Mucosa of descending colon (tissue), 3 donors: Measurements from ENCODE around the gene DNM3. TPM values are rescaled to one million over a fixed set of nuclear protein-coding genes. Genes with fewer than 3 reads are reported as not detected.

Experiments used
- ATAC-seq: fragments of 200-7000 bp; cut with Tn5 transposase; one replicate; pipeline ENCODE4 v1.9.1; 2020; ENCODE audit warnings: mild to moderate bottlenecking, moderate library complexity
- DNase-seq, 3 donors: peaks; one replicate each; pipeline ENCODE4 v3.0.0-alpha.2; 2020
- H3K36me3 ChIP-seq: fragments of 200-600 bp; one replicate; pipeline ENCODE4 v1.8.0; 2021; ENCODE audit warnings: low read depth, mild to moderate bottlenecking
- H3K4me1 ChIP-seq: fragments of 200-600 bp; one replicate; pipeline ENCODE4 v1.8.0; 2021; ENCODE audit warnings: low read depth, mild to moderate bottlenecking
- H3K4me3 ChIP-seq: fragments of 200-600 bp; one replicate; pipeline ENCODE4 v1.8.0; 2021; ENCODE audit warnings: mild to moderate bottlenecking
- H3K9me3 ChIP-seq: fragments of 200-600 bp; one replicate; pipeline ENCODE4 v1.8.0; 2021; ENCODE audit warnings: mild to moderate bottlenecking
- CTCF ChIP-seq: fragments of 200-600 bp; IDR thresholded peaks from one replicate; pipeline ENCODE4 v1.8.0; 2022; ENCODE audit warnings: antibody characterized with exemption, mild to moderate bottlenecking
- intact Hi-C, 2 donors: fragments of 100-400 bp; cut with DNase I in 1 of 2; cut with micrococcal nuclease in 1 of 2; formaldehyde crosslinking; loops; one replicate each; pipeline versions ENCODE4 v1.11.0 to v1.11.1; 2022; cut with DNase I, micrococcal nuclease
- microRNA-seq: library from miRNA; unstranded; fragments of <30 nt; microRNA quantifications from one replicate; pipeline ENCODE4, GENCODE V29; 2019
- total RNA-seq, 3 donors: library from RNA; stranded (reverse); fragmentation: NEBNext Ultra II Directional in 2 of 3; extraction: Animal tissue kit (Norgen Biotek cat#: 25700) in 2 of 3; gene quantifications; one replicate each; pipeline versions ENCODE4 v1.2.1 to v1.2.4, GENCODE V29; 2021 to 2023
- donor health status: DM: no; HTN: no; CAD: no; lungs with moderate emphysema.
- donor health status: DM: no; HTN: no; CAD: no.
- donor health status: DM: no; HTN: yes; CAD: no.

Gene DNM3
- total RNA-seq, 3 donors from 2014 or later: 1.4 to 6.4 (median 2.1) TPM

DNA sequence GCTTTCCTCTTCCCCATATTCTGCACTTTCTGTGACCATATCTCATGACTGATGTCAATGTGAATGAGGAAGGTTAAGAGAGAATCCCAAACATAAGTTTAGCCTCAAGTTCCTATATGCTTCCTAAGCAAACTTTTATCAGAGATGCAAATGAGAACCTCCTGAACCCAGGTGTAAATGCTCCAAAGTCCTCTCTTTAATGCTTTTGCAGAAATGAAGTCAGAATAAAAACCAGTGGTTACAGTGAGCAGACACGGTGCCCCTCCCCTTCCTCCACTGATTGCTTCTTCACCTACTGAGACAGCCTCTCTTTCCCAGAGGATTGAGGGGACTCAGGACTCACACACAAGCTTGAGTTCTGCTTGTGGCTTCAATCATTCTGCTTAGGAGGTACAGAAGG is 614.2 kb downstream of the DNM3 start:
- H3K9me3 ChIP-seq: no peaks in the 10 kb centered on the region
- DNase-seq (no peak), ATAC-seq (no peak)
- intact Hi-C loops: loop anchor here (10.0 kb wide), 2 partner anchors 249 to 259 kb away; no protein-coding TSS in a partner anchor
- H3K4me1 ChIP-seq: peaks cover 9% of the 10 kb centered on the region
- TF ChIP-seq CTCF: no peak
- no peaks in the 10 kb centered on the region for H3K36me3 ChIP-seq
- no peak overlapping the region for H3K4me3 ChIP-seq

DNA sequence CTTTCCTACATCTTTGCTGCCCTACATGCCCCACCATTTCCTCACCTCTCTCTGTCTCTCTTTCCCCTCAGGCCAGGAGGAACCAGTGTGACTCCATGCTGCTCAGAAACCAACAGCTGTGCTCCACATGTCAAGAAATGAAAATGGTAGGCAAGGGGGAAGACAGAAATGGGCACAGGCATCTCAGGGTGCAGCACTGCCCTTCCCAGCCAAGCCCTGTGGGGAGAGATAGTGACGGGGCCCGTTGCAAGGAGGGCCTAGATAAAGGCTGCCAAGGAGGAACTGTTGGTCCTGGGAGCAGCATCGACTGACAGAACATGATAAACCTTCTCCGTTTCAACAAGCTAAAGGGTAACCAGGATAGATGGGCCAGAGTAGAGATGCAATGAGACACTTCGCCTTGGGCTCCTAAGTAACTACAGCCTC is 615.1 kb downstream of the DNM3 start:
- H3K4me3 ChIP-seq: no peak overlapping the region
- TF ChIP-seq CTCF: no peak
- DNase-seq (no peak), ATAC-seq (no peak)
- H3K36me3 ChIP-seq: no peaks in the 10 kb centered on the region
- intact Hi-C loops: loop anchor here (10.0 kb wide), 2 partner anchors 248 to 258 kb away; no protein-coding TSS in a partner anchor
- H3K4me1 ChIP-seq: no peaks in the 10 kb centered on the region
- no peaks in the 10 kb centered on the region for H3K9me3 ChIP-seq

DNA sequence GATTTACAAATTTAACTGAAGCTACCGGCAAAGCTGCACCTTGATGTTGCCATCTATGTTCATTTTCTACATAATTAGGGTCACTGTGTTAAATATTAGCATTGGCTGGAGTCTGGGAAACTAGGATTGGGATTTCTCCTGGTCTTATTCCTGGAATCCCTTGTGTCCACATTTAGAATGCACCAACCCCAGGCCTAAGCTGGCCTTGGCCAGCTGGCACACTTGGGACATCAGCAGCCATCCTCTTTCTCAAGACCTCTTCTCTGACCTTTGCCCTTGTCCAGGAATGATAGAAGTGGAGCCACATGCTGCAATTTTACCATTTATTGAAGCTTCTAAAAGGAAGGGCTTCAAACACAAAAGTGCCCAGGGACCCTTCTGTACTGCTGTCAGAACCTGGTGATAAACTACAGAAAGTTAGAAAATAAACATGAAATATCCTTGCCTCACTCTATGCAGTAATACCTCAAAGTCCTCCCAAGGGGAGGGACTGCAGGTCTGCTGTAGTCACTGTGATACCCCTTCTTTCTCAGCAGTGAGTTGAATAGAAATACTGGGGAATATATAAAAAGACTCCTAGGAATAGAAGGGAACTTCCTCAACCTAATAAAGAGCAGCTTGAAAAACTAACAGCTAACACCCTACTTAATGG is 616.3 kb downstream of the DNM3 start:
- ATAC-seq (no peak), DNase-seq (no peak)
- H3K9me3 ChIP-seq: no peaks in the 10 kb centered on the region
- TF ChIP-seq CTCF: no peak
- no peaks in the 10 kb centered on the region for H3K4me1 ChIP-seq
- H3K4me3 ChIP-seq: no peak overlapping the region
- intact Hi-C loops: loop anchor here (10.0 kb wide), 2 partner anchors 247 to 257 kb away; no protein-coding TSS in a partner anchor
- H3K36me3 ChIP-seq: no peaks in the 10 kb centered on the region

DNA sequence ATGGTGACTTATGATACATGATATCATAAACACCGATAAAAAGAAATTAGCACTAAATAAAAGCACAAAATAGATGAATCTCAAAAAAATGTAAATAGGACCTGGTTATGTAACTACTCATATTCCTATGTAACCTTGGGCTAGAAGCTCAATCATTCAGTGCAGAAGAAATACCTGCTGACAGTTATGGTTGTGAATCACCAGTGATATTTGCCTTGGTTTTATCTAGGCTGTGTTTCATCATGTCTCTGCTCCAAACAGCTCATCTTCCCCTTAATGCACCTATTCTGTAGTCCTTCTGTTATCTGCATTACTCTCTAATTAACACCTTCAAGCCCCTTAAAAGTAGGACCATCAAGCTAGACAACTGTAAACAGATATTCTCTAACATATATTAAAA is 618.9 kb downstream of the DNM3 start:
- H3K36me3 ChIP-seq: no peaks in the 10 kb centered on the region
- no peaks in the 10 kb centered on the region for H3K4me1 ChIP-seq
- TF ChIP-seq CTCF: no peak
- intact Hi-C loops: no loop called here
- H3K4me3 ChIP-seq: no peak overlapping the region
- no peaks in the 10 kb centered on the region for H3K9me3 ChIP-seq
- no peak for DNase-seq
- ATAC-seq: no peak

GRCh38 chr1:172460887-172461315 is 619.6 kb downstream of the DNM3 start:
- Histone ChIP-seq H3K36me3 (no peaks in the 10 kb centered on the region), H3K4me3 (no peak overlapping the region), H3K9me3 (no peaks in the 10 kb centered on the region), H3K4me1 (no peaks in the 10 kb centered on the region)
- DNase-seq (no peak), ATAC-seq (no peak)
- intact Hi-C loops: no loop called here
- TF ChIP-seq CTCF: no peak

Small RNAs within 50 kb of the gene (microRNA-seq; reads per million reads assigned to microRNA genes)
- gene MIR199A2: 44.0 reads per million, percentile 52 among the genes with 10 or more reads in this experiment
- gene MIR3120: not detected

Other genes starting within 250 kb of the DNM3 start
- not detected for gene MYOCOS, start 219.3 kb upstream of the DNM3 start, total RNA-seq
- gene MYOC, start 188.8 kb upstream of the DNM3 start, total RNA-seq: 1 to 10 TPM in 1 of 3 donors, under 1 TPM in 2; 0.75 to 3.8 (median 0.75) TPM
- 10 to 100 TPM in 2 of 3 donors, 1 to 10 TPM in 1; 9.3 to 15.0 (median 11.1) TPM for gene VAMP4, start 99.4 kb upstream of the DNM3 start, total RNA-seq
- gene METTL13, start 59.8 kb upstream of the DNM3 start, total RNA-seq: 10 to 100 TPM; 25.4 to 28.0 (median 25.9) TPM